Measurements from ENCODE around the gene KRT40. TPM values are rescaled to one million over a fixed set of nuclear protein-coding genes. Genes with fewer than 3 reads are reported as not detected.
A peak's percentile ranks its signal among the peaks of the same experiment; 100 is the strongest.

Gene KRT40
- total and polyA plus RNA-seq, 9 of the 15 experiments (the other 6 are each of a cell fraction or from before 2014, with no cell fraction given) = not detected

- peak; percentile 43; the same call in 1 of the 2 replicates for TF ChIP-seq THRB (CRISPR knock-in tag; conservative IDR thresholded peaks at IDR 0.05)
- no peak for TF ChIP-seq IFI16 (CRISPR knock-in tag; IDR thresholded peaks at IDR 0.05)
- TF ChIP-seq CSDE1 (IDR thresholded peaks at IDR 0.05) = no peak
- no peak for TF ChIP-seq ZNF282 (CRISPR knock-in tag; IDR thresholded peaks at IDR 0.05)
- no peak for TF ChIP-seq ID3 (CRISPR knock-in tag; IDR thresholded peaks at IDR 0.05)
- no peak for TF ChIP-seq ID3 (tag; IDR thresholded peaks at IDR 0.05)
- TF ChIP-seq, protein P1, sequence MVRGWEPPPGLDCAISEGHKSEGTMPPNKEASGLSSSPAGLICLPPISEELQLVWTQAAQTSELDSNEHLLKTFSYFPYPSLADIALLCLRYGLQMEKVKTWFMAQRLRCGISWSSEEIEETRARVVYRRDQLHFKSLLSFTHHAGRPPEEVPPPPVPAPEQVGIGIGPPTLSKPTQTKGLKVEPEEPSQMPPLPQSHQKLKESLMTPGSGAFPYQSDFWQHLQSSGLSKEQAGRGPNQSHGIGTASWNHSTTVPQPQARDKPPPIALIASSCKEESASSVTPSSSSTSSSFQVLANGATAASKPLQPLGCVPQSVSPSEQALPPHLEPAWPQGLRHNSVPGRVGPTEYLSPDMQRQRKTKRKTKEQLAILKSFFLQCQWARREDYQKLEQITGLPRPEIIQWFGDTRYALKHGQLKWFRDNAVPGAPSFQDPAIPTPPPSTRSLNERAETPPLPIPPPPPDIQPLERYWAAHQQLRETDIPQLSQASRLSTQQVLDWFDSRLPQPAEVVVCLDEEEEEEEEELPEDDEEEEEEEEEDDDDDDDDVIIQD (CRISPR knock-in tag; IDR thresholded peaks at IDR 0.05) = no peak
- TF ChIP-seq, protein P2, sequence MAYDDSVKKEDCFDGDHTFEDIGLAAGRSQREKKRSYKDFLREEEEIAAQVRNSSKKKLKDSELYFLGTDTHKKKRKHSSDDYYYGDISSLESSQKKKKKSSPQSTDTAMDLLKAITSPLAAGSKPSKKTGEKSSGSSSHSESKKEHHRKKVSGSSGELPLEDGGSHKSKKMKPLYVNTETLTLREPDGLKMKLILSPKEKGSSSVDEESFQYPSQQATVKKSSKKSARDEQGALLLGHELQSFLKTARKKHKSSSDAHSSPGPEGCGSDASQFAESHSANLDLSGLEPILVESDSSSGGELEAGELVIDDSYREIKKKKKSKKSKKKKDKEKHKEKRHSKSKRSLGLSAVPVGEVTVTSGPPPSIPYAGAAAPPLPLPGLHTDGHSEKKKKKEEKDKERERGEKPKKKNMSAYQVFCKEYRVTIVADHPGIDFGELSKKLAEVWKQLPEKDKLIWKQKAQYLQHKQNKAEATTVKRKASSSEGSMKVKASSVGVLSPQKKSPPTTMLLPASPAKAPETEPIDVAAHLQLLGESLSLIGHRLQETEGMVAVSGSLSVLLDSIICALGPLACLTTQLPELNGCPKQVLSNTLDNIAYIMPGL (CRISPR knock-in tag; IDR thresholded peaks at IDR 0.05) = no peak
- no peak for TF ChIP-seq ZNF347 (CRISPR knock-in tag; IDR thresholded peaks at IDR 0.05; ENCODE audit: low read depth)
- TF ChIP-seq, protein P3, sequence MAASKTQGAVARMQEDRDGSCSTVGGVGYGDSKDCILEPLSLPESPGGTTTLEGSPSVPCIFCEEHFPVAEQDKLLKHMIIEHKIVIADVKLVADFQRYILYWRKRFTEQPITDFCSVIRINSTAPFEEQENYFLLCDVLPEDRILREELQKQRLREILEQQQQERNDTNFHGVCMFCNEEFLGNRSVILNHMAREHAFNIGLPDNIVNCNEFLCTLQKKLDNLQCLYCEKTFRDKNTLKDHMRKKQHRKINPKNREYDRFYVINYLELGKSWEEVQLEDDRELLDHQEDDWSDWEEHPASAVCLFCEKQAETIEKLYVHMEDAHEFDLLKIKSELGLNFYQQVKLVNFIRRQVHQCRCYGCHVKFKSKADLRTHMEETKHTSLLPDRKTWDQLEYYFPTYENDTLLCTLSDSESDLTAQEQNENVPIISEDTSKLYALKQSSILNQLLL (CRISPR knock-in tag; IDR thresholded peaks at IDR 0.05; ENCODE audit: borderline replicate concordance) = no peak
- TF ChIP-seq, protein P4, sequence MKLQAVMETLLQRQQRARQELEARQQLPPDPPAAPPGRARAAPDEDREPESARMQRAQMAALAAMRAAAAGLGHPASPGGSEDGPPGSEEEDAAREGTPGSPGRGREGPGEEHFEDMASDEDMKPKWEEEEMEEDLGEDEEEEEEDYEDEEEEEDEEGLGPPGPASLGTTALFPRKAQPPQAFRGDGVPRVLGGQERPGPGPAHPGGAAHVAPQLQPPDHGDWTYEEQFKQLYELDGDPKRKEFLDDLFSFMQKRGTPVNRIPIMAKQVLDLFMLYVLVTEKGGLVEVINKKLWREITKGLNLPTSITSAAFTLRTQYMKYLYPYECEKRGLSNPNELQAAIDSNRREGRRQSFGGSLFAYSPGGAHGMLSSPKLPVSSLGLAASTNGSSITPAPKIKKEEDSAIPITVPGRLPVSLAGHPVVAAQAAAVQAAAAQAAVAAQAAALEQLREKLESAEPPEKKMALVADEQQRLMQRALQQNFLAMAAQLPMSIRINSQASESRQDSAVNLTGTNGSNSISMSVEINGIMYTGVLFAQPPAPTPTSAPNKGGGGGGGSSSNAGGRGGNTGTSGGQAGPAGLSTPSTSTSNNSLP (IDR thresholded peaks at IDR 0.05; ENCODE audit: borderline replicate concordance, low read depth, low read length) = no peak
- TF ChIP-seq, protein P5, sequence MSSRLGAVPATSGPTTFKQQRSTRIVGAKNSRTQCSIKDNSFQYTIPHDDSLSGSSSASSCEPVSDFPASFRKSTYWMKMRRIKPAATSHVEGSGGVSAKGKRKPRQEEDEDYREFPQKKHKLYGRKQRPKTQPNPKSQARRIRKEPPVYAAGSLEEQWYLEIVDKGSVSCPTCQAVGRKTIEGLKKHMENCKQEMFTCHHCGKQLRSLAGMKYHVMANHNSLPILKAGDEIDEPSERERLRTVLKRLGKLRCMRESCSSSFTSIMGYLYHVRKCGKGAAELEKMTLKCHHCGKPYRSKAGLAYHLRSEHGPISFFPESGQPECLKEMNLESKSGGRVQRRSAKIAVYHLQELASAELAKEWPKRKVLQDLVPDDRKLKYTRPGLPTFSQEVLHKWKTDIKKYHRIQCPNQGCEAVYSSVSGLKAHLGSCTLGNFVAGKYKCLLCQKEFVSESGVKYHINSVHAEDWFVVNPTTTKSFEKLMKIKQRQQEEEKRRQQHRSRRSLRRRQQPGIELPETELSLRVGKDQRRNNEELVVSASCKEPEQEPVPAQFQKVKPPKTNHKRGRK (tag; IDR thresholded peaks at IDR 0.05) = peak; percentile 78
- no peak for TF ChIP-seq BHLHE40 (IDR thresholded peaks at IDR 0.05; ENCODE audit: low read length)
- TF ChIP-seq NR3C1 (CRISPR knock-in tag; IDR thresholded peaks at IDR 0.05) = no peak
- 0 out of 2 replicates have a peak, but pooled peaks have one; percentile 15 for TF ChIP-seq HBP1 (CRISPR knock-in tag; IDR thresholded peaks at IDR 0.05)
- no peak for TF ChIP-seq ARNT (IDR thresholded peaks at IDR 0.05)
- no peak for TF ChIP-seq EGR1 (conservative IDR thresholded peaks at IDR 0.05)
Measured at GRCh38 chr17:40942553-40942952, 41.6 kb downstream of the KRT40 start (continued).

All from K562 (cell line).